ENCODE results near the gene PLXDC1. TPM values are rescaled to one million over a fixed set of nuclear protein-coding genes. Genes with fewer than 3 reads are reported as not detected.
A peak's percentile ranks its signal among the peaks of the same experiment; 100 is the strongest.

Gene PLXDC1
- total RNA-seq, 2 experiments from 2014 or later, result 9.6 to 17.9 TPM

DNA sequence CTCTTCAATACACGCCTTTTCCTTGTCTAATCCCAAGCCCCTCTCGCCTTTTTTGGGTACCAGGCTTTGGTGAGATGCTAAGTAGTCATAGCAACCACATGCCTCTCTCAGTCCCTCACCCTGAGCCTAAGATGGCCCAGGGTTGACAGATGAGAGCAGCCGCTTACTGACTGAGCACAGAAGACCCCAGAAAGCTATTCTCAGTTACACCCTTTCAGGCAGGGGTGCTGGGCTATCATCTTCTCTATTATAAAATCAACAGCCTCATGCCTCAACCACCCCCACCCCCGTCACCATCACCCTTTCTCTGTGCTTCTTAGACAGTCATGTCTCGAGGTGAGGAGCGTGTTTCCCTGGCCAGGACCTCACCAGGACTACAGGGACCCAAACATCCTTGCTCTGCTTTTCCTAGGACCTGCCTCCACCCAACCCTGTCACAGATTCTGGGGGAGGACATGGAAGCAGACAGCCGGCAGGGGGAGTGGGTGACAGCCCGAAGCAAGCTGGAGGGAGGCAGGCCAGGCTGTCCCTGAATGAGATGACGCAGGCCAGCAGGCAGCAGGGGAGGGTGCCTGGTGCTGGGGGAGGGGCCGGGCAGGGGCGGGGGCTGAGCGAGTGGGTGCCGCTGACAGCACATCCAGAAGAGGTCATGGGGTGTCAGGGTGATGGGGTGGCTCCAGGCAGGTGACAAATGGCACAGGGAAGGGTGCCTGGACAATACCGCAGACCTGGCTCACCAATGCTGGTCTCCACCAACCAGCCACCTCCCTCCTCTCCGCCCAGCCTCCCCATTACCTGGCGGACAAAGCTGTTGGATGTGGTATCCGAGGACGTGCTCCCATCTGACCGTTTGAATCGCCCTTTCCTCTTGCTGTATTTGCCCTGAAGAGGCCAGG lies 42.9 kb upstream of the PLXDC1 start:
- H3K27ac Mint-ChIP-seq, result peak overlapping the region; percentile 76
- POLR2A ChIA-PET, result interaction anchor here (0.8 kb wide), 1 partner anchor 12 kb away, joined by 3 read pairs; no protein-coding TSS in a partner anchor

DNA sequence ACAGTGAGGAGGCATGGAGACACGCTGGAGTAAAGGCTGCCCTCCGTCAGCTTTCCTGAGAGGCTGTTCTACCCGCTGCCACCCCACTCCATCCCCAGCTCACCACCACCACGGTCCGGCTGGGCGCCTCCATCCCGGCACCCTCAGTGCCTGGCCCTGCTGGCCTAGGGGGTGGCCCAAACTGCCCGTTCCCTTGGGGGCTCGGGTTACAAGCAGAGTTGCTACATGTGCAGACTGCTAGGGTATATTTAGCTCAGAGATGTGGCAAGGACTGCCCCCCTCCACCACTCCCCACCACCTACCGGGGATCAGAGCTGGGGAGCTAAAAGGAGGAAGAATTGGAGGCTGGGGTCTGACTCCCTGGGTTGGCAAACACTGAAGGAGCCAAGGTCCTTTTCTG lies 41.9 kb upstream of the PLXDC1 start:
- POLR2A ChIA-PET, result no interaction called here
- H3K27ac Mint-ChIP-seq, result no peak overlapping the region
- DNase-seq (no peak), ATAC-seq (ENCODE audit: low read depth) (no peak)
- peaks cover 30% of the 10 kb centered on the region for H3K4me1 Mint-ChIP-seq
- H3K36me3 Mint-ChIP-seq, result peaks cover 11% of the 10 kb centered on the region
- no peaks in the 10 kb centered on the region for H3K27me3 Mint-ChIP-seq
- no peak overlapping the region for H3K4me3 Mint-ChIP-seq
- no peaks in the 10 kb centered on the region for H3K9me3 Mint-ChIP-seq

More for the DNA sequence above, 42.9 kb upstream of the PLXDC1 start:
- Mint-ChIP-seq H3K4me1 (peaks cover 38% of the 10 kb centered on the region), H3K4me3 (no peak overlapping the region), H3K27me3 (no peaks in the 10 kb centered on the region), H3K9me3 (no peaks in the 10 kb centered on the region), H3K36me3 (peaks cover 11% of the 10 kb centered on the region)
- DNase-seq (no peak), ATAC-seq (ENCODE audit: low read depth) (no peak)

DNA sequence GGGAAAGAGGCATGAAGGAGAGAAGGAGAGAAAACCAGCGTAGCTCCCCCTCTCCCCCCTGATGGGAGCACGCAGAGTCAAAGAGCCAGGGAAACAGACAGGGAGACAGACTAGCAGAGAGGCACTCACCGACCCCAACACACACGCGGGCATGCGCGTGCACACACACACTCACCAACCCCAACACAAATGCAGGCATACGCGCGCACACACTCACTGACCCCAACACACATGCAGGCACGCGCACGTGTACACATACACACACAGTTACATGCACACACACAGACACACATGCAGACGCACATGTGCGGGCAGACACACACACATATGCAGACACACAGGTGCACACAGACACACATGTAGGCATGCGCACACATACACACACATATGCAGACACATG lies 41.5 kb upstream of the PLXDC1 start:
- Mint-ChIP-seq H3K27ac (no peak overlapping the region), H3K9me3 (no peaks in the 10 kb centered on the region), H3K4me3 (no peak overlapping the region), H3K27me3 (no peaks in the 10 kb centered on the region), H3K36me3 (peaks cover 11% of the 10 kb centered on the region), H3K4me1 (peaks cover 26% of the 10 kb centered on the region)
- ATAC-seq (ENCODE audit: low read depth), result no peak
- no peak for DNase-seq
- POLR2A ChIA-PET, result no interaction called here

DNA sequence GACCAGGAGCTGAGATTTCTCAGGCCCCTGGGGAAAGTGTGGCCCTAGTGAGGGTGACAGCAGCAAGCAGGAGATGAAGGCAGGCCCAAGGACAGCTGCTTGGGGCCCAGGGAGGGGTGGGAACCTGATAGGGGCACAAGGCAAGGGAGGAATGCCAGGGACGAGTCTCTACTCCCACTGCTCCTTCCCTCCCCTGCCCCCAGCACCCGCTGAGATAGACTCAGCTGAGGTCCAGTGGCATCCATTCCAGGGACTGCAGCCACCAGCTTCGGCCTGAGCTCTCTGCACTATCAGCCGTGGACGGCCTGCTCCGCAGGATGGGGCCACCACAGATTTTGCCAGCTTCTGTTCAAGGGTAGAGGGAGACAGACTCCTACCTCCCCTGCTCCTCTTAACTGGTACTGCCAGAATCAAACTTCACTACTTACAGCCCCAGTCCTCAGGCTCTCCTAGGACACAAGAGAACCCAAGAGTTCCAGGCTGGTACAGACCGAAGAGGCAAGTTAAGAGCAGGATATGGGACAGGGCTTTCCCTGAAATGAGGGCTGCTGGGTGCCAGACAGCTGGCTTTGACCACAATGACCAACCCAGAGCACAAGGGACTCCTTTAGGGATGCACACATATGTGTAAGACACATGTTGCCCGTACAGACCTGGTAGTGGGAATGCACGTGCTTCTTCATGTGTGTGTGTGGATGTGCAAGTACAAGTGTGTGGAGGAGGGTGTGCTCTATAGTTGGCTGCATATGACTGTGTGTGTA lies 40.5 kb upstream of the PLXDC1 start:
- DNase-seq (no peak), ATAC-seq (ENCODE audit: low read depth) (no peak)
- no peak overlapping the region for H3K4me3 Mint-ChIP-seq
- H3K36me3 Mint-ChIP-seq, result peaks cover 11% of the 10 kb centered on the region
- POLR2A ChIA-PET, result no interaction called here
- no peaks in the 10 kb centered on the region for H3K9me3 Mint-ChIP-seq
- no peaks in the 10 kb centered on the region for H3K27me3 Mint-ChIP-seq
- H3K27ac Mint-ChIP-seq, result peak overlapping the region; percentile 36
- H3K4me1 Mint-ChIP-seq, result peaks cover 25% of the 10 kb centered on the region

DNA sequence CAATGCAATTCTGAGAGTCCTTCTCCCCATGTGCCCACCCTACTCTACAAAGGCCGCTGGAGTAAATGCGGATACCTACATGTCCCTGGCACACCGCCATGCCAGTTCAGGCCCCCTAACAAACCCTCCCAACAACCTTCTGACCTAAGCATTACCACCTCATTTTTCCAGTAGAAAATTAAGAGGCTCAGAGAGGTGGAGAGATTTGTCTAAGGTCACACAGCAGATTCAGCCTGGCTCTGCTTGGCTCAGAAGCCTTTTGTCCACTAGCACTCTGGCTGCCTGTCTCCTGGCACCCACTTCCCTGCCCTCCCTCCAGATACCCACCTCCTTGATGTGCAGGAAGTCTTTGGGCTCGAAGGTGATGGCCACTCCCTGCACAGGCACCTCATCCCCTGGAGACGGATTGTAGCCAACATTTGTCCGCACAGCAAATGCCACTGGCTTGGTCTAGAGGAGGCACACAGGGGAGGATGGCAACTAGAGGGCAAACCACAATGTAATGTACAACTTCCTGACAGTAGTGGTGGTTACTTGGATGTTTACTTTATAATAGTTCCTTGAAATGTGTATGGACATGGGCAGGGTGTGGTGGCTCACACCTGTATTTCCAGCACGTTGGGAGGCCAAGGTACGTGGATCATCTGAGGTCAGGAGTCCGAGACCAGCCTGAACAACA lies 35.9 kb upstream of the PLXDC1 start:
- POLR2A ChIA-PET, result no interaction called here
- peaks cover 4% of the 10 kb centered on the region for H3K4me1 Mint-ChIP-seq
- no peaks in the 10 kb centered on the region for H3K27me3 Mint-ChIP-seq
- H3K4me3 Mint-ChIP-seq, result no peak overlapping the region
- H3K9me3 Mint-ChIP-seq, result no peaks in the 10 kb centered on the region
- ATAC-seq (ENCODE audit: low read depth) (no peak), DNase-seq (no peak)
- H3K27ac Mint-ChIP-seq, result no peak overlapping the region
- H3K36me3 Mint-ChIP-seq, result peaks cover 27% of the 10 kb centered on the region

DNA sequence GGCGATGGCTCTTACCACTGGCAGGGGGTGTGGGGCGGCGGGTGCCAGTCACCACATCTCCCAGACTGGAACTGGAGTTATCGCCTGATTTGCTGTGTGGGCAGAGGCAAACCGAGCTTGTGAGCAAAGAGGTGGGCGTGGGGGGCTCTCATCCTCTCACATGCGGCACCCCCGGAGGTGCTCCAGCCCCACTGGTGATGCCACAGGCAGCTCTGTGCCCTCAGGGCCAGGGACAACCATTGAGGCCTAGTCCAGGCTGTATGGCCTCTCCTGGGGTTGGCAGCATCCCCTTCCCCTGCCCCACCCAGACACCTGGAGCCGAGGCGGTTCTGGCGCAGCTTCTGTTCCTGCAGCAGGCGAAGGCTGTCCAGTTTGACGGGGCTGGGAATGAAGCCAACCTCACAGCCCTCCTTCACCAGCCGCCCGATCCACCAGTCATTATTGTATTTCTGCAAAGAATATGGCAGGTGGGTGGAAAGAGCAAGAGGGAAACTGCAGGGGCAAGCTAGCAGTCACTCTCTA lies 35.1 kb upstream of the PLXDC1 start:
- Mint-ChIP-seq H3K4me1 (peaks cover 4% of the 10 kb centered on the region), H3K9me3 (no peaks in the 10 kb centered on the region), H3K27me3 (no peaks in the 10 kb centered on the region), H3K27ac (no peak overlapping the region), H3K4me3 (no peak overlapping the region), H3K36me3 (peaks cover 25% of the 10 kb centered on the region)
- ATAC-seq (ENCODE audit: low read depth) (no peak), DNase-seq (no peak)
- POLR2A ChIA-PET, result no interaction called here

DNA sequence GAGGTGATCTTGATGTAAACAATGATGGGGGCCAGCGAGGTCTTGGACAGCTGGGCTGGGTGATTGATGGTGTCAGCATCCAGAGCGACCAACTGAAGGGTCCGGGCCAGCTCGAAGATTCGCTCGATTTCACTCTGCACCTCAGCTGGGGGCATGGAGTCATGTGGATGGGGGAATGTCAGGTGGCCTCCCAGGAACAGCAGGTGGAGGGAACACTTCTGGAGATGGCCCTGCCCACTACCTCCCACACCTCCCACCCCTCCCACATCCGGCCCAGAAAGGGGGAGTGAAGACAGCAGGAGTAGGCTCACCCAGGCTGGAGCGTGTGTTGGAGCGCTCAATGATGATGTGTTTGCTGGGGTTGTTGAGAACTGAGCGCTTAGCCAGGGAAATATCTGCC lies 32.3 kb upstream of the PLXDC1 start:
- no peak overlapping the region for H3K27ac Mint-ChIP-seq
- peaks cover 21% of the 10 kb centered on the region for H3K36me3 Mint-ChIP-seq
- peaks cover 4% of the 10 kb centered on the region for H3K4me1 Mint-ChIP-seq
- POLR2A ChIA-PET, result no interaction called here
- DNase-seq (no peak), ATAC-seq (ENCODE audit: low read depth) (no peak)
- no peaks in the 10 kb centered on the region for H3K27me3 Mint-ChIP-seq
- H3K9me3 Mint-ChIP-seq, result no peaks in the 10 kb centered on the region
- no peak overlapping the region for H3K4me3 Mint-ChIP-seq

DNA sequence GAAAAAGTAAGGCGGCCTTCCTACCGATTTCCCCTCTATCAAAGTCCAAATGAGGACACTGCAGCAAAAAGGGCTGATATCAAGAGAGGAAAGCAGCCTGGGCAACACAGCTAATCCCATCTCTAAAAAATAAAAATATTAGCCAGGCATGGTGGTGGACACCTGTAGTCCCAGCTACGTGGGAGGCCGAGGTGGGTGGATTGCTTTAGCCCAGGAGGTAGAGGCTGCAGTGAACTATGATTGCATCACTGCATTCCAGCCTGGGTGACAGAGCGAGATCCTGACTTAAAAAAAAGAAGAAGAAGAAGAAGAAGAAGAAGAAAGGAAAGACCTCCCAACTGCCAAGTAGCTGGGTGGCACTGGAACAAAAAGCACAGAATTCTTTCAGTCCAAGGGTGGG lies 31.6 kb upstream of the PLXDC1 start:
- peaks cover 4% of the 10 kb centered on the region for H3K4me1 Mint-ChIP-seq
- H3K27me3 Mint-ChIP-seq, result no peaks in the 10 kb centered on the region
- peaks cover 22% of the 10 kb centered on the region for H3K36me3 Mint-ChIP-seq
- H3K4me3 Mint-ChIP-seq, result no peak overlapping the region
- H3K27ac Mint-ChIP-seq, result no peak overlapping the region
- POLR2A ChIA-PET, result no interaction called here
- no peak for DNase-seq
- H3K9me3 Mint-ChIP-seq, result no peaks in the 10 kb centered on the region
- no peak for ATAC-seq (ENCODE audit: low read depth)

DNA sequence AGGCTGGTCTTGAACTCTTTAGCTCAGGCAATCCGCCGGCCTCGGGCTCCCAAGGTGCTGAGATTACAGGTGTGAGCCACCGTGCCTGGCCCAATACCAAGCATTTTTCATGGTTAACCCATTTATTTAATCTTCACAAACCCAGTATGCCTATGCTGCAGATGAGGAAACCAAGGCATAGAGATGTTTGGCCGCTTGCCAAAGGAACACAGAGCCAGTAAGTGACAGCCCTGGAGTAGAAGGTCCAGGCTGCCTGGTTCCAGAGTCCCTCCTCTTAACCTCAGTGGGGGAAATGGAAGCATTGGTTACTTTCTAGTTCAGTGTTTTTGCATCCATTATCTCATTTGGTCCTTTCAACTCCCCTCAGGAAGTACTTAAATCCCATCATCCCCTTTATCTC lies 29.9 kb upstream of the PLXDC1 start:
- H3K27me3 Mint-ChIP-seq, result no peaks in the 10 kb centered on the region
- H3K36me3 Mint-ChIP-seq, result peaks cover 34% of the 10 kb centered on the region
- no peak for DNase-seq
- POLR2A ChIA-PET, result interaction anchor here (1.9 kb wide), 1 partner anchor 17 kb away, joined by 5 read pairs; no protein-coding TSS in a partner anchor
- no peak for ATAC-seq (ENCODE audit: low read depth)
- H3K4me1 Mint-ChIP-seq, result peaks cover 4% of the 10 kb centered on the region
- H3K27ac Mint-ChIP-seq, result no peak overlapping the region
- no peak overlapping the region for H3K4me3 Mint-ChIP-seq
- H3K9me3 Mint-ChIP-seq, result no peaks in the 10 kb centered on the region

DNA sequence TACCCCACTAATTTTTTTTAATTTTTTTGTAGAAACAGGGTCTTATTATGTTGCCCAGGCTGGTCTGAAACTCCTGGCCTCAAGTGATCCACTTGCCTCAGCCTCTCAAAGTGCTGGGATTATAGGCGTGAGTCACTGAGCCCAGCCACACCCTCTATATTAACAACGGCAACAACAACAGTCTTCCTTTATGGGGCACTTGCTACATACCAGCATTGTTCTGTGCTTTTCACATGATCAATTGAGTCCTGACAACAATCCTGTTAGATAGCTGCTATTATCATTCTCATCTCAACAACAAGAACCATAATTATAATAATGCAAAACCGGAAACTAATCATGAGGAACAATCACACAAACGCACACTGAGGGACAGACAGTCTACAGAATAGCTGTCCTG lies 27.1 kb upstream of the PLXDC1 start:
- Mint-ChIP-seq H3K27ac (no peak overlapping the region), H3K4me3 (no peak overlapping the region), H3K36me3 (peaks cover 21% of the 10 kb centered on the region), H3K27me3 (no peaks in the 10 kb centered on the region), H3K4me1 (peaks cover 4% of the 10 kb centered on the region), H3K9me3 (no peaks in the 10 kb centered on the region)
- POLR2A ChIA-PET, result interaction anchor here (0.6 kb wide), 1 partner anchor 1081 kb away, joined by 3 read pairs; no protein-coding TSS in a partner anchor
- ATAC-seq (ENCODE audit: low read depth) (no peak), DNase-seq (no peak)

DNA sequence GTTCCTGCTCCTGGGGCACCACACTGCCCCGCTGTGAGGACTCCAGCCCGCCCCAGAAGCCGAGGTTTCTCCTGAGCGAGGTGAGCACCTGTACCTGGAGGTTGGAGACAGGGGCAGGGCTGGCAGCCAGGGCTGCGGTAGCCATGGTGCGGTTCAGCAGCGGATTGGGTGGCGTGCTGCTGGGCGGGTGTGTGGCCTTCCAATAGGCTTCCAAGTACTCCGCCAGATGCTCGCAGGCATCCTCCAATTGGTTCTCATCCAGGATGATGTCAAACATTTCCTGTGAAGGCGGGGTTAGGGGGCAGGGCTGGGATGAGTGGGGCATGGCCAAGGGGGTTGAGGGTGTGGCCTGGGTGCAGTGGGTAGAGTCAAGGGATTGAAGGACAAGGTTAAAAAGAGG lies 25.8 kb upstream of the PLXDC1 start:
- Mint-ChIP-seq H3K9me3 (no peaks in the 10 kb centered on the region), H3K4me1 (peaks cover 14% of the 10 kb centered on the region), H3K36me3 (peaks cover 13% of the 10 kb centered on the region), H3K27me3 (no peaks in the 10 kb centered on the region), H3K27ac (no peak overlapping the region), H3K4me3 (no peak overlapping the region)
- DNase-seq (no peak), ATAC-seq (ENCODE audit: low read depth) (no peak)
- POLR2A ChIA-PET, result no interaction called here

DNA sequence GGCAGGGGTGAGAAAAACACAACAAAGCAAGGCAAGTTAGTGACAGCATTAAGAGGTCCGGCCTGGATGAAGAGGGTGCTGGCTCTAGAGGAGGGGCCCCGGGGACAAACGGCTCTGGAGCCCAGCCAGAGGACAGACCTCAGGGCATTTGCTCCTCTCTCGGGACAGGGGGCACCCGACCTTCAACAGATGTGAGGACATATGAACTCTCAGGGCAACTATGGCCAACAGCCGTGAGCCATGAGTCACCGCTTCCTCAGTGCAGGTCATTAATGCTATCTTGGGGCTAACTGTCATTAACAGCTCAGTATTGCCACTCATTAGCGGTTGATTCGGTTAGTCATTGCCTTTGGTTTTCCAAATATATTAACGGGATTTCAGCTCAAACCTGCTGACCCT lies 24.3 kb upstream of the PLXDC1 start:
- H3K9me3 Mint-ChIP-seq, result no peaks in the 10 kb centered on the region
- POLR2A ChIA-PET, result interaction anchor here (1.8 kb wide), 1 partner anchor 10 kb away, joined by 8 read pairs; the partner anchor contains the start of gene ARL5C
- H3K4me3 Mint-ChIP-seq, result no peak overlapping the region
- H3K4me1 Mint-ChIP-seq, result peaks cover 21% of the 10 kb centered on the region
- H3K27me3 Mint-ChIP-seq, result peaks cover 4% of the 10 kb centered on the region
- ATAC-seq (ENCODE audit: low read depth), result no peak
- no peak overlapping the region for H3K27ac Mint-ChIP-seq
- H3K36me3 Mint-ChIP-seq, result peaks cover 13% of the 10 kb centered on the region
- DNase-seq, result no peak
